Measurements from ENCODE around the gene PERCC1.
"Not testable (repeated sequence)": the region's sequence is repeated elsewhere in the genome, so short reads cannot be mapped to it uniquely, and the experiment has no call there.

PERCC1 gene

DNA sequence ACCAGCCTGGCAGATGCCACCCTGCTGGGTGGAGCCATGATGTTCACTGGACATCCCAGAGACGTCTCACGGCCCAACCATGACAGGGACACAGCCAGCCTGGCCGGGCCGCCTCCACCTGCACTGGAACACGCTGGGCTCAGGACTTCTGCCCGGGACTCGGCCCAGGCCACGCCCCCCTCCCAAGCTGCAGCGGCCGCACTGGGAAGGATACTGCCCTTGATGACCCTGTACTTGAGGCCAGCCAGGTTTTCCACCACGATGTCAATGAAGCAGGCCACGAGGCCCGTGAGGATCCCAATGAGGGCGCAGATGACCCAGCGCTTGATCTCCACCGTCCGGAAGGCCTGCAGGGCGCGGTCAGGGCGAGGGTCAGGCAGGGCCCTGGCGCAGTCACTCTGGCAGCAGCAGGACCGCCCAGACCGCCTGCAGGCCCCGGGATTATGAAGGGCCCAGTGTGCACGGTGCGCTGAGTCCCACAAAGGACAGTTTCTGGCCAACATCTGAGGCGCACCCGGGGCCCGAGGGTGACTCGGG lies 29.8 kb downstream of the PERCC1 start:
- Mint-ChIP-seq H3K4me3 (no peak overlapping the region), H3K27ac (no peak overlapping the region), H3K4me1 (peaks cover 14% of the 10 kb centered on the region), H3K27me3 (no peaks in the 10 kb centered on the region), H3K9me3 (no peaks in the 10 kb centered on the region)
- ATAC-seq = no peak
- DNase-seq = no peak

- Mint-ChIP-seq H3K4me1 (peaks cover 14% of the 10 kb centered on the region), H3K4me3 (no peak overlapping the region)
- ATAC-seq = no peak
Measured at GRCh38 chr16:1461146-1461545, 30.3 kb downstream of the PERCC1 start.

GRCh38 chr16:1464196-1464893 lies 33.5 kb downstream of the PERCC1 start:
- no peak overlapping the region for H3K4me3 Mint-ChIP-seq
- peaks cover 18% of the 10 kb centered on the region for H3K4me1 Mint-ChIP-seq
- peak overlapping the region in 1 of 2 donors; percentile 27 for H3K27ac Mint-ChIP-seq
- ATAC-seq (no peak), DNase-seq (no peak)
- H3K9me3 Mint-ChIP-seq = no peaks in the 10 kb centered on the region
- H3K27me3 Mint-ChIP-seq = no peaks in the 10 kb centered on the region

More at GRCh38 chr16:1461146-1461545, 30.3 kb downstream of the PERCC1 start:
- DNase-seq = no peak
- Mint-ChIP-seq H3K27me3 (no peaks in the 10 kb centered on the region), H3K9me3 (no peaks in the 10 kb centered on the region), H3K27ac (no peak overlapping the region)

GRCh38 chr16:1464894-1465566 lies 34.2 kb downstream of the PERCC1 start:
- DNase-seq (no peak), ATAC-seq (no peak)
- peaks cover 23% of the 10 kb centered on the region for H3K4me1 Mint-ChIP-seq
- H3K27ac Mint-ChIP-seq = peak overlapping the region in 1 of 2 donors; percentile 2
- H3K4me3 Mint-ChIP-seq = no peak overlapping the region
- H3K9me3 Mint-ChIP-seq = no peaks in the 10 kb centered on the region
- H3K27me3 Mint-ChIP-seq = no peaks in the 10 kb centered on the region

DNA sequence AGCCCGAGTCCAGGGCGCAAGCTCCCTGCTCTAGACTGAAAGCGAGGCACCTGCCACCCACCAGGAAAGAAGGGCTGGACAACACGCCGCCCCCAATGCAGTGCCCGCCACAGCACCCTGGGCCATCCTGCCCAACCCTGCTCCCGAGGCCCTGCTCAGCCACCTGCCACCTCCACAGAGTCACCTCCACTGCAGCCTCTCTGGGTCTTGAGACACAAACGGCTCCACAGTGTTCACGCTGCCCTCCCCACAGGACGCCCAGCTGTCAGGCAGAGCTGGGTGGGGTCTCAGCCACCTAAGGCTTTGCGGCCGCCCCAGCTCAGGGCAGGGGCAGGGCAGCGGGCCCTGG lies 34.7 kb downstream of the PERCC1 start:
- Mint-ChIP-seq H3K4me1 (peaks cover 28% of the 10 kb centered on the region), H3K27me3 (no peaks in the 10 kb centered on the region), H3K9me3 (no peaks in the 10 kb centered on the region), H3K27ac (peak overlapping the region in 1 of 2 donors; percentile 42), H3K4me3 (no peak overlapping the region)
- no peak for ATAC-seq
- no peak for DNase-seq

DNA sequence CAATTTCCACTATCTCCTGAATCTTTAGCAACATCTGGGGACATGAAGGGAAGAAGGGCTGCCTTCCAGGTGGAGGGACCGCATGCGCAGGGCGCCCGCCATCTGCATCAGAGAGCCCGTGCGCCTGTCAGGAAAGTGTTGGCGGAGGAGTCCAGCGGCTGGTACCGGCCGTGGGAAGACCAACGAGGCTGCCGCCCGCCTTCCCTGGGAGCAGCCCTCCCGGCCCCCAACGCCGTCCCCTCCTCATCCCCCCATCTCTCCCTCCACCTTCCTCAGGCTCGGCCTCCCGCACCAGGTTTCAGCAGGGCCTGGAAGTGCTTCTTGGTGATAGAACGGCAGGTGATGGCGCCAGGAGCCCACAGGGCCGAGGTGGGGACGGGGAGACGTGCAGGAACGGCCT lies 35.2 kb downstream of the PERCC1 start:
- H3K4me3 Mint-ChIP-seq = no peak overlapping the region
- no peaks in the 10 kb centered on the region for H3K27me3 Mint-ChIP-seq
- ATAC-seq (no peak), DNase-seq (no peak)
- H3K27ac Mint-ChIP-seq = peak overlapping the region in 1 of 2 donors; percentile 42
- no peaks in the 10 kb centered on the region for H3K9me3 Mint-ChIP-seq
- peaks cover 34% of the 10 kb centered on the region for H3K4me1 Mint-ChIP-seq

GRCh38 chr16:1466968-1467521 lies 36.2 kb downstream of the PERCC1 start:
- Mint-ChIP-seq H3K27ac (peak overlapping the region in 1 of 2 donors; percentile 94), H3K4me1 (peaks cover 44% of the 10 kb centered on the region)

DNA sequence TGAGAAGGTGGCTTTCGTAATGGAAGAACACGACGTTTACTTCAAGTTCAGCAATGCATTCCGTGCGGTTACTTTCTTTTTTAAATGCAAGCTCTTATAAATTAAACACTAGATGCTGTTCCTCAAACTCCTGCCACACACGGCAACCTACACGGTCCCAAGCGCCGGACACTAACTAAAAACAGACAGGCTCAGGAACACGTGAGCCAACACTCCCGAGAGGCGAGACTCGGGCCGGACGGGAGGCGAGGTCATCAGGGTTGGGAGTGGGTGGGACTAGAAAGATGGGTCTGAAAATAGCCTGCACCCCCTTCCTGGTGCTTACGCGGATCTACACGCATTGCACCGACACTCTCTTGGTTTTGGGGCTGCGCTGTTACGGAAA lies 37.5 kb downstream of the PERCC1 start:
- ATAC-seq (no peak), DNase-seq (no peak)
- Mint-ChIP-seq H3K9me3 (no peaks in the 10 kb centered on the region), H3K4me3 (no peak overlapping the region), H3K27ac (no peak overlapping the region), H3K4me1 (peaks cover 57% of the 10 kb centered on the region), H3K27me3 (no peaks in the 10 kb centered on the region)

More at GRCh38 chr16:1466968-1467521, 36.2 kb downstream of the PERCC1 start:
- DNase-seq (no peak), ATAC-seq (no peak)
- Mint-ChIP-seq H3K27me3 (no peaks in the 10 kb centered on the region), H3K9me3 (no peaks in the 10 kb centered on the region), H3K4me3 (no peak overlapping the region)

- DNase-seq, H3K9me3 Mint-ChIP-seq, H3K27ac Mint-ChIP-seq, ATAC-seq, H3K27me3 Mint-ChIP-seq, H3K4me3 Mint-ChIP-seq: not testable (repeated sequence)
- H3K4me1 Mint-ChIP-seq = peaks cover 63% of the 10 kb centered on the region
Measured at GRCh38 chr16:1469141-1469540, 38.3 kb downstream of the PERCC1 start.

DNA sequence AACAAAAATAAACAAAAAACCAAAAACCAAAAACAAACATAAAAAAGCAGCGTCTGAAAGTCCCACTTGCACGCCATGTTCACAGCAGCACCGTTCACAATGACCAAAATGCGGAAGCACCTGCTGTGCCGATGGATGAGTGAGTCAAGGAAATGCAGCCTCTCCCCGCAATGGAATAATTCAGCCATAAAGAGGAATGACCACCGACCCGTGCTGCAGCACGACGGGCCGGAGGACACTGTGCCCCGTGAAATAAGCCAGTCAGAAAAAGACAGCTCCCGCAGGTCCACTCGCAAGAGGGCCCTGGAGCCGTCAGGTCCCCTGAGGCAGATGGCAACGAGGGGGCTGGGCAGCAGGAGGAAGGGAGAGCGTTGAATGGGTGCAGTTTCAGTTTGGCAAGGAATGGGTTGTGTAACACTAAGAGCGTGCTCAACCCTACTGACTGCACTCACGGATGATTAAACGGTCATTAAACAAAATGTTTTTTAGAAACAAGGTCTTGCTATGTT lies 38.9 kb downstream of the PERCC1 start:
- Mint-ChIP-seq H3K27ac (peak overlapping the region; percentile 46 to 54), H3K27me3 (no peaks in the 10 kb centered on the region), H3K4me3 (peak overlapping the region in 1 of 2 donors; percentile 63), H3K4me1 (peaks cover 64% of the 10 kb centered on the region), H3K9me3 (no peaks in the 10 kb centered on the region)
- no peak for DNase-seq
- ATAC-seq = no peak

DNA sequence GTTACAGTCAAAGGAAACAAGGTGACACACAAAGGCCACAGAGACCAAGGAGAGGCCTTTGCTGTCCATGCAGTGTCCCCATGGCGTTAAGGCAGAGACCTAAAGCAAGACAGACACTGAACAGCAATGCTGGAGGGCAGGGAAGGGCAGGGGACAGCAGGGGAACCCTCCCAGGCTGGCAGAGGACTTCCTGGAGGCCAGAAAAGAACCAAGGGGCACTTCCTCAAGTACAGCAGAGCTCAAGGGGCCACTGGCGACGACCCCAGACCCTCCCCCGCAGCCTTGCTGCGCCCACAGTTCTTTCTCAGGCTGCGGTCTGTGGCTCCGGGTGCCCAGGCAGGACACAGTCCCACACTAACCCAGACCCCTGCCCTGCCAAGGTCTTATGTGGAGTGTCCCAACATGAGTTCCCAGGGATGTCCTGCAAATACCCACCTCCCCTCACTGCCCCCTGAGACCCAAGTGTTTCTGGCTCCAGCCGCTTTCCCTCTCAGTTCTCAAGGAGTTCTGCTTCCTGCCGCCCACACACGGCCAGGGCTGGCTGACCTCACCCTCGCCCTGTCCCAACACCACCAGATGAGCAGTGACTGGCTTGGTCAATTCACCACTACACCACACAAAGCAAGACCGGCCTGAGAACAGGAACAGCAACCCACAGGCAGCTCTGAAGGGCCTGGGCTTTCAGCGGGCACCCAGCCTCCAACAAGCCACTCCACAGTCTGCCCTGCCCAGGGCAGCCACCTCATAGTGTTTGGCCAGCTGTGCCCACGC lies 39.8 kb downstream of the PERCC1 start:
- DNase-seq = no peak
- Mint-ChIP-seq H3K27ac (peak overlapping the region in 1 of 2 donors; percentile 86), H3K4me1 (peaks cover 64% of the 10 kb centered on the region), H3K27me3 (no peaks in the 10 kb centered on the region), H3K9me3 (no peaks in the 10 kb centered on the region), H3K4me3 (no peak overlapping the region)
- ATAC-seq = no peak

DNA sequence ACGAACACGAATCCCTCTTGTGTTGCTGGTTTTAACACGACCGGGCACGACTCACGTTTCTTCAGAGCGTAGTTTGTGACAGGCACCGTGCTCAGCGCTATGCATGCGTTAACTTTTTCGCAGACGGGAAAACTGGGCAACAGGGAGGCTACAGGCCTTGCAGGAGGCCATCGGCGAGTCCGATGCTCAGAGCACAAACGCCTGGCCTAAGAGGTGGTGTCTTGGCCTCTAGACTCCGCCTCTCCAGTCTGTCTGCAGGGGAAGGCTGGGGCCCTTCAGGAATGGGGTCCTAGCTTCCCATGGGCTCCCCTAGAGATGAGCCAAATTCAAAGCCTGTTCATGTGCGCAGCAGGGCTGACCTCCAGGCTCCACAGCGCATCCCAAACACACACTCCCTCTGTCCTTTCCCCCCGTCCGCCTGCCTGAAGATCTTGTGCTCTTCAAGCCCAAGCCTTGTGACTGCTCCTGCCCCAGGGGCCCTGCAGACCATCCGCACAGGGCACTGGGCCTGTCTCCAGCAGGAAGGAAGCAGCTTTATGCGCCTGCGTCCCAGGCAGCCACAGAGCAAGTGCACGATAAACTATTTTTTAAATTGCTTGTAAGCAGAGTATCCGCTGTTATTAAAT lies 40.8 kb downstream of the PERCC1 start:
- no peaks in the 10 kb centered on the region for H3K9me3 Mint-ChIP-seq
- DNase-seq = no peak
- ATAC-seq = no peak
- peak overlapping the region in 1 of 2 donors; percentile 26 for H3K4me3 Mint-ChIP-seq
- no peaks in the 10 kb centered on the region for H3K27me3 Mint-ChIP-seq
- H3K4me1 Mint-ChIP-seq = peaks cover 69% of the 10 kb centered on the region
- H3K27ac Mint-ChIP-seq = no peak overlapping the region

DNA sequence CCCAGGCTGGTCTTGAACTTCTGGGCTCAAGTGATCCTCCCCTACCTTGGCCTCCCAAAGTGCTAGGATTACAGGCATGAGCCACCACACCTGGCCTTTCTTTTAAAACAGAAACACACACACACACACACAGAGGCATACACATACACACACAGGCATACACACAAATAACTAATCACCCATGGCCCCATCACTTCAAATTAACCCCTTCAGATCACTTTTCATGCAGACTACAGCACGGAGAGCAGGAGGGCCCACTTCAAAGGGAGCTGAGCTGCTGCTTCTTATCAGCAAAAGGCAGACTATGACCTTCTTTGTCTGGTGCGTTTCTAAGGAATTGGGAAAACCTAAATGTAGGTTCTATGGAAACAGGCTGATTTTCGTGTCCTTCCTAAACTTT lies 42.1 kb downstream of the PERCC1 start:
- DNase-seq = no peak
- Mint-ChIP-seq H3K4me1 (peaks cover 57% of the 10 kb centered on the region), H3K9me3 (no peaks in the 10 kb centered on the region), H3K4me3 (peak overlapping the region; percentile 24 to 33), H3K27me3 (no peaks in the 10 kb centered on the region), H3K27ac (no peak overlapping the region)
- ATAC-seq = no peak

GRCh38 chr16:1474082-1474795 lies 43.4 kb downstream of the PERCC1 start:
- no peaks in the 10 kb centered on the region for H3K9me3 Mint-ChIP-seq
- peaks cover 57% of the 10 kb centered on the region for H3K4me1 Mint-ChIP-seq
- peak; percentile 23 for ATAC-seq
- peak overlapping the region in 1 of 2 donors; percentile 25 for H3K27ac Mint-ChIP-seq
- peak overlapping the region; percentile 74 to 79 for H3K4me3 Mint-ChIP-seq
- no peak for DNase-seq
- no peaks in the 10 kb centered on the region for H3K27me3 Mint-ChIP-seq
